Trophoblast cell (in vitro differentiated cells and primary cell): ENCODE data around the gene SYF2.

Experiments used
- DNase-seq, 2 donors: peaks; one replicate each; pipeline ENCODE4 v3.0.0-alpha.2; 2016
- H2AFZ ChIP-seq: 2 replicates; pipeline ENCODE4 v1.6.1; 2013; ENCODE audit warnings: low read length, moderate library complexity, mild to moderate bottlenecking; ENCODE audit not compliant: insufficient read depth, poor library complexity
- H2AK5ac ChIP-seq: 2 replicates; pipeline ENCODE4 v1.6.1; 2013; ENCODE audit warnings: mild to moderate bottlenecking, low read length
- H2BK120ac ChIP-seq: 2 replicates; pipeline ENCODE4 v1.6.1; 2013; ENCODE audit warnings: low read length, mild to moderate bottlenecking, moderate library complexity; ENCODE audit not compliant: insufficient read depth, poor library complexity
- H2BK12ac ChIP-seq: 2 replicates; pipeline ENCODE4 v1.6.1; 2013; ENCODE audit warnings: mild to moderate bottlenecking, low read length, moderate library complexity
- H2BK5ac ChIP-seq: 2 replicates; pipeline ENCODE4 v1.6.1; 2013; ENCODE audit warnings: low read length, low read depth, moderate library complexity, mild to moderate bottlenecking; ENCODE audit not compliant: poor library complexity
- H3K14ac ChIP-seq: 2 replicates; pipeline ENCODE4 v1.6.1; 2013; ENCODE audit warnings: mild to moderate bottlenecking, low read length
- H3K18ac ChIP-seq: 2 replicates; pipeline ENCODE4 v1.6.1; 2013; ENCODE audit warnings: mild to moderate bottlenecking, low read length
- H3K23ac ChIP-seq: 2 replicates; pipeline ENCODE4 v1.6.1; 2013; ENCODE audit warnings: low read length
- H3K27ac ChIP-seq: 2 replicates; pipeline ENCODE4 v1.5.1; 2013; ENCODE audit warnings: low read depth, mild to moderate bottlenecking, inconsistent platforms, low read length, moderate library complexity
- H3K27me3 ChIP-seq: 2 replicates; pipeline ENCODE4 v1.6.1; 2013; ENCODE audit warnings: inconsistent platforms, mild to moderate bottlenecking, low read length, moderate library complexity; ENCODE audit not compliant: insufficient read depth
- H3K36me3 ChIP-seq, 2 experiments: 1 replicate in 1 of 2; 2 replicates in 1 of 2; pipeline ENCODE4 v1.6.1; 2013; ENCODE audit warnings: low read length in 2 of 2, mild to moderate bottlenecking in 2 of 2, moderate library complexity in 1 of 2; ENCODE audit not compliant: insufficient read depth in 2 of 2, control insufficient read depth in 1 of 2
- H3K4ac ChIP-seq: 2 replicates; pipeline ENCODE4 v1.6.1; 2013; ENCODE audit warnings: low read depth, mild to moderate bottlenecking, low read length, moderate library complexity
- H3K4me1 ChIP-seq, 2 experiments: 1 replicate in 1 of 2; 2 replicates in 1 of 2; pipeline ENCODE4 v1.6.1; 2013; ENCODE audit warnings: low read length in 2 of 2, mild to moderate bottlenecking in 2 of 2, moderate library complexity in 1 of 2; ENCODE audit not compliant: insufficient read depth in 2 of 2, control insufficient read depth in 1 of 2
- H3K4me2 ChIP-seq: 2 replicates; pipeline ENCODE4 v1.6.1; 2013; ENCODE audit warnings: inconsistent platforms, mild to moderate bottlenecking, low read length, moderate library complexity
- H3K4me3 ChIP-seq: 2 replicates; pipeline ENCODE4 v1.5.1; 2013; ENCODE audit warnings: mild to moderate bottlenecking, low read depth, low read length, inconsistent platforms
- H3K79me1 ChIP-seq: one replicate; pipeline ENCODE4 v1.6.1; 2013; ENCODE audit warnings: low read length
- H3K79me2 ChIP-seq: 2 replicates; pipeline ENCODE4 v1.6.1; 2013; ENCODE audit warnings: low read length, mild to moderate bottlenecking; ENCODE audit not compliant: control insufficient read depth, insufficient read depth, poor library complexity
- H3K9ac ChIP-seq: 2 replicates; pipeline ENCODE4 v1.6.1; 2013; ENCODE audit warnings: mild to moderate bottlenecking, low read length
- H3K9me3 ChIP-seq: 2 replicates; pipeline ENCODE4 v1.6.1; 2013; ENCODE audit warnings: low read depth, mild to moderate bottlenecking, control low read depth, inconsistent platforms, low read length; ENCODE audit not compliant: insufficient read depth
- H4K12ac ChIP-seq: 2 replicates; pipeline ENCODE4 v1.6.1; 2013; ENCODE audit warnings: low read depth, mild to moderate bottlenecking, low read length, moderate library complexity
- H4K8ac ChIP-seq: 2 replicates; pipeline ENCODE4 v1.6.1; 2013; ENCODE audit warnings: low read depth, mild to moderate bottlenecking, low read length, moderate library complexity
- H4K91ac ChIP-seq: one replicate; pipeline ENCODE4 v1.6.1; 2013; ENCODE audit warnings: low read depth, mild to moderate bottlenecking, low read length, moderate library complexity
- WGBS: extraction: QIAGEN DNeasy Blood & Tissue Kit; methylation state at CpG from one replicate; pipeline ENCODE4 v1.1.7; 2013; ENCODE audit warnings: missing lambda C conversion rate; ENCODE audit not compliant: insufficient read length, insufficient coverage; ENCODE audit errors: extremely low coverage; 5-methylcytosine and 5-hydroxymethylcytosine counted together

The SYF2 gene

DNA sequence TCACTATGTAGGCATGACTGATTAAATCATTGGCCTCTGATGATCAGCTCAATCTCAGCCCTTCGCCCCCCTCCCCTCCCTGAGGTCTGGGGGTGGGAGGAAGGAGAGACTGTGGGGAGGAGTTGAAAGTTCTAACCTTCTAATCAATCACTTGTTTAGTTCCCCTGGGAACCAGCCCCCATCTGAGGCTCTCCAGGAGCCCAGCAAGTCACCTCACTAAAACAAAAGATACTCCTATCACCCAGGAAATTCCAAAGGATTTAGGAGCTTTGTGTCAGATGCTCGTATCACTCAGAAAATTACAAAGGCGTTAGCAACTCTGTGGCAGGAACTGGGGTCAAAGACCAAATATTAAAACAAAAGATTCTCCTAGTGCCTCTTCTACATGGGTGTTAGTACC, 21.6 kb downstream of the SYF2 start:
- H3K9me3 ChIP-seq: no peaks in the 10 kb centered on the region
- H3K18ac ChIP-seq: no peak overlapping the region
- H4K91ac ChIP-seq: no peak overlapping the region
- H3K4me2 ChIP-seq: no peak overlapping the region
- no peak overlapping the region for H2AFZ ChIP-seq
- no peak overlapping the region for H3K23ac ChIP-seq
- no peak overlapping the region for H2BK5ac ChIP-seq
- H2AK5ac ChIP-seq: no peak overlapping the region
- H3K27me3 ChIP-seq: no peaks in the 10 kb centered on the region
- H3K79me1 ChIP-seq: no peaks in the 10 kb centered on the region
- no peak overlapping the region for H3K9ac ChIP-seq
- no peak overlapping the region for H3K4me3 ChIP-seq
- no peak overlapping the region for H3K27ac ChIP-seq
- H2BK12ac ChIP-seq: no peak overlapping the region
- H4K12ac ChIP-seq: no peak overlapping the region
- H2BK120ac ChIP-seq: no peak overlapping the region
- DNase-seq: no peak
- no peak overlapping the region for H4K8ac ChIP-seq
- H3K14ac ChIP-seq: no peak overlapping the region
- no peaks in the 10 kb centered on the region for H3K4me1 ChIP-seq
- H3K4ac ChIP-seq: no peak overlapping the region
- H3K79me2 ChIP-seq: no peaks in the 10 kb centered on the region
- no peaks in the 10 kb centered on the region for H3K36me3 ChIP-seq
- no CpG with 5 or more reads among the region's 3 CpGs for whole genome bisulfite sequencing

DNA sequence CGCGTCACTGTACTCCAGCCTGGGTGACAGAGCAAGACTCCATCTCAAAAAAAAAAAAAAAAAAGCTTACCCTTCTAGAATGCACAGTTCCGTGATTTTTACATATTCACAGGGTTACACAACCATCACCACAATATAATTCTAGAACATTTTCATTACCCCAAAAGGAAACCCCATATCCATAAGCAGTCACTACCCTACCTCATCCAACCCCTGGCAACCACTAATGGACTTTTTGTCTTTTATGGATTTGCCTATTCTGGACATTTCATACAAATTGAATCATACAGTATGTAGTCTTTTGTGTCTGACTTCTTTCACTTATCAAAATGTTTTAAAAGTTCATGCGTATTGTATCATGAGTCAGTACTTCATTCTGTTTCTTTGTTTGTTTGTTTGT, 22.8 kb downstream of the SYF2 start:
- Histone ChIP-seq H3K9me3 (no peaks in the 10 kb centered on the region), H4K91ac (no peak overlapping the region), H3K4ac (no peak overlapping the region), H3K4me2 (no peak overlapping the region), H3K23ac (no peak overlapping the region), H2AFZ (no peak overlapping the region), H2AK5ac (no peak overlapping the region), H3K14ac (no peak overlapping the region), H2BK12ac (no peak overlapping the region), H2BK5ac (no peak overlapping the region), H3K27me3 (no peaks in the 10 kb centered on the region), H3K79me1 (no peaks in the 10 kb centered on the region), H3K79me2 (no peaks in the 10 kb centered on the region), H4K12ac (no peak overlapping the region), H3K9ac (no peak overlapping the region), H3K18ac (no peak overlapping the region), H4K8ac (no peak overlapping the region), H3K4me1 (no peaks in the 10 kb centered on the region), H3K27ac (no peak overlapping the region), H3K36me3 (no peaks in the 10 kb centered on the region), H3K4me3 (no peak overlapping the region), H2BK120ac (no peak overlapping the region)
- WGBS: no CpG with 5 or more reads among the region's 4 CpGs
- DNase-seq: no peak

DNA sequence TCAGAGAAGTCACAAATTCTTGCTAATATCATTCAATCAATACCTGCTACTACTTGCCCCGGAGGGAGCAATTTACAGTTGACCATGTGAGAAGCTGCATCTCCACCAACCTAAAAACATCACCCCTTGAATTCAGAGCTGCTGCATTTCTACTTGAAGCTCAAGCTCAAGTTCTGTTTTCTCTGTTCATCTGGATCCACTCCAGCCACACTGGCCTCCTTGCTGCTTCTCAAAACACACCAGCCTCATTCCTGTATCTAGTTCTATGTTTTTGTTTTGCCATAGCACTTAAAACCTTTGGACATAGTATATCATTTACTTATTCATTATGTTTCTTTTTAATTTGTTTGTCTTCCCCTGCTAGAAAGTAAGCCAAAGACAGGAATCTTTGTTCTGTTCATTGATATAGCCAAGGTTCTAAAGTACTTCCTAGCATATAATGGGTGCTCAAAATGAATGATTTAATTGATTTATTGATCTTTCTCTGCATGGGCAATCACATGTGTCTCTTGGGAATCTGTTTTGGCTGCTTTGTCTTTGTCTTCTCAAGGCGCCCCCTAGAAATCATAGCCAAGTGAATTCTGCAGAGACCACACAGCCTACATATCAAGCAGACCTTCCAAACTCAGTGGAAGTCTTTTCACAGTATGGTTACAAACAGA, 23.6 kb downstream of the SYF2 start:
- no peaks in the 10 kb centered on the region for H3K27me3 ChIP-seq
- H3K4me3 ChIP-seq: no peak overlapping the region
- H3K79me1 ChIP-seq: no peaks in the 10 kb centered on the region
- no peak overlapping the region for H3K4ac ChIP-seq
- no CpG with 5 or more reads among the region's 2 CpGs for WGBS
- no peak overlapping the region for H3K14ac ChIP-seq
- no peak overlapping the region for H4K12ac ChIP-seq
- H4K8ac ChIP-seq: no peak overlapping the region
- no peak overlapping the region for H4K91ac ChIP-seq
- H2AK5ac ChIP-seq: no peak overlapping the region
- H3K4me1 ChIP-seq: no peaks in the 10 kb centered on the region
- H2BK120ac ChIP-seq: no peak overlapping the region
- H2BK12ac ChIP-seq: no peak overlapping the region
- DNase-seq: no peak
- no peaks in the 10 kb centered on the region for H3K79me2 ChIP-seq
- no peak overlapping the region for H2AFZ ChIP-seq
- H3K4me2 ChIP-seq: no peak overlapping the region
- H3K9me3 ChIP-seq: no peaks in the 10 kb centered on the region
- H3K27ac ChIP-seq: no peak overlapping the region
- no peaks in the 10 kb centered on the region for H3K36me3 ChIP-seq
- H3K18ac ChIP-seq: no peak overlapping the region
- H3K23ac ChIP-seq: no peak overlapping the region
- no peak overlapping the region for H3K9ac ChIP-seq
- no peak overlapping the region for H2BK5ac ChIP-seq

DNA sequence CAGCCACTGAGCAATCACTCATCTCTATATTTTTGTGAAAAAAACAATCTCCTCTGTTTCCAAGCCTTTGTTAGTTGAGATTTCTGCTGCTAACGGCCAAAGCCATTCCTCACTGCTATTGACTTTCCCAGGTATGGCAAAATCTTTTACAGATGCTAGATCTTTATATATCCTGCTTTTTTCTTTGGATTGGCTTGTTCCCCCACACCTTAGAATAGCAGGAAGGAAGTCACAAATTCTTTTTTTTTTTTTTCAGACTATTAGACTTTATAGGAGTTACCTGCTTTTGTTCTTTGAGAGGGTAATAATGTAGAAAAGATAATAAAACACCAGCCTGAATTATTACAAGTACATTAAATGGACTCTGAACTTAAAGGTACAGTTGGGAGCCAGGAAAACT, 24.2 kb downstream of the SYF2 start:
- Histone ChIP-seq H2BK5ac (no peak overlapping the region), H3K4me3 (no peak overlapping the region), H3K36me3 (no peaks in the 10 kb centered on the region)

More for the DNA sequence above, 24.2 kb downstream of the SYF2 start:
- Histone ChIP-seq H3K14ac (no peak overlapping the region), H2BK120ac (no peak overlapping the region), H2AFZ (no peak overlapping the region), H3K79me2 (no peaks in the 10 kb centered on the region), H3K4ac (no peak overlapping the region), H3K4me2 (no peak overlapping the region), H3K18ac (no peak overlapping the region), H4K8ac (no peak overlapping the region), H2AK5ac (no peak overlapping the region), H3K4me1 (no peaks in the 10 kb centered on the region), H3K23ac (no peak overlapping the region), H3K9me3 (no peaks in the 10 kb centered on the region), H3K79me1 (no peaks in the 10 kb centered on the region), H3K27me3 (no peaks in the 10 kb centered on the region), H2BK12ac (no peak overlapping the region), H3K27ac (no peak overlapping the region), H4K91ac (no peak overlapping the region), H3K9ac (no peak overlapping the region), H4K12ac (no peak overlapping the region)
- no peak for DNase-seq
- whole genome bisulfite sequencing: no CpG with 5 or more reads among the region's 1 CpG
